Astrocyte (in vitro differentiated cells and primary cell): Measurements from ENCODE around the gene SDHAF4. TPM values are rescaled to one million over a fixed set of nuclear protein-coding genes. Genes with fewer than 3 reads are reported as not detected.
"Not testable (repeated sequence)": the region's sequence is repeated elsewhere in the genome, so short reads cannot be mapped to it uniquely, and the experiment has no call there.

Experiments used
- DNase-seq: peaks from one replicate; pipeline ENCODE4 v3.0.0-alpha.2; 2010; ENCODE audit warnings: low read depth
- FAIRE-seq: peaks from 2 replicates; lab custom pipeline; 2011; peaks lifted over from hg19 to GRCh38; lab: Jason Lieb, UNC
- H2AFZ ChIP-seq: 2 replicates; pipeline ENCODE4 v1.6.0; 2012; ENCODE audit warnings: low read depth, low read length, inconsistent platforms
- H3K27ac ChIP-seq: 2 replicates; pipeline ENCODE4 v1.5.1; 2011; ENCODE audit warnings: low read depth, low read length, inconsistent platforms
- H3K27me3 ChIP-seq: 2 replicates; pipeline ENCODE4 v1.6.0; 2011; ENCODE audit warnings: low read length, inconsistent platforms; ENCODE audit not compliant: insufficient read depth
- H3K36me3 ChIP-seq: 2 replicates; pipeline ENCODE4 v1.5.1; 2011; ENCODE audit warnings: low read length, inconsistent platforms; ENCODE audit not compliant: insufficient read depth
- H3K4me1 ChIP-seq: 2 replicates; pipeline ENCODE4 v1.5.1; 2011; ENCODE audit warnings: low read length, inconsistent platforms; ENCODE audit not compliant: insufficient read depth
- H3K4me2 ChIP-seq: 2 replicates; pipeline ENCODE4 v1.6.0; 2012; ENCODE audit warnings: low read length, inconsistent platforms
- H3K4me3 ChIP-seq: 2 replicates; pipeline ENCODE4 v1.5.1; 2011; ENCODE audit warnings: low read depth, mild to moderate bottlenecking, low read length, inconsistent platforms; ENCODE audit not compliant: insufficient read depth
- H3K79me2 ChIP-seq: 2 replicates; pipeline ENCODE4 v1.6.0; 2012; ENCODE audit warnings: mild to moderate bottlenecking, low read length, inconsistent platforms; ENCODE audit not compliant: insufficient read depth
- H3K9ac ChIP-seq: 2 replicates; pipeline ENCODE4 v1.6.0; 2012; ENCODE audit warnings: mild to moderate bottlenecking, low read length, inconsistent platforms
- H3K9me3 ChIP-seq: 2 replicates; pipeline ENCODE4 v1.5.1; 2012; ENCODE audit warnings: low read depth, mild to moderate bottlenecking, low read length, inconsistent platforms; ENCODE audit not compliant: insufficient read depth
- H4K20me1 ChIP-seq: 2 replicates; pipeline ENCODE4 v1.6.0; 2012; ENCODE audit warnings: low read length, inconsistent platforms; ENCODE audit not compliant: insufficient read depth
- H3K27ac Mint-ChIP-seq: one replicate; pipeline ENCODE4 v1.8.0; 2021; ENCODE audit warnings: mild to moderate bottlenecking, mixed read lengths; ENCODE audit not compliant: unreplicated experiment
- H3K27me3 Mint-ChIP-seq: one replicate; pipeline ENCODE4 v1.8.0; 2021; ENCODE audit warnings: low read depth, mixed read lengths; ENCODE audit not compliant: unreplicated experiment
- H3K36me3 Mint-ChIP-seq: one replicate; pipeline ENCODE4 v1.8.0; 2021; ENCODE audit warnings: low read depth, mixed read lengths; ENCODE audit not compliant: unreplicated experiment
- H3K4me1 Mint-ChIP-seq: one replicate; pipeline ENCODE4 v1.8.0; 2021; ENCODE audit warnings: low read depth, mixed read lengths; ENCODE audit not compliant: unreplicated experiment
- H3K4me3 Mint-ChIP-seq: one replicate; pipeline ENCODE4 v1.8.0; 2021; ENCODE audit warnings: mild to moderate bottlenecking, moderate library complexity, mixed read lengths; ENCODE audit not compliant: unreplicated experiment
- H3K9me3 Mint-ChIP-seq: one replicate; pipeline ENCODE4 v1.8.0; 2021; ENCODE audit warnings: mild to moderate bottlenecking, mixed read lengths; ENCODE audit not compliant: unreplicated experiment
- CTCF ChIP-seq: IDR thresholded peaks from 2 replicates; pipeline ENCODE4 v1.5.1; 2011; ENCODE audit warnings: low read depth, mild to moderate bottlenecking, inconsistent platforms, low read length, moderate library complexity; ENCODE audit not compliant: insufficient read depth
- EZH2 ChIP-seq: IDR thresholded peaks from 2 replicates; pipeline ENCODE4 v1.6.1; 2012; ENCODE audit warnings: mild to moderate bottlenecking, low read length, inconsistent platforms; ENCODE audit not compliant: insufficient read depth
- total RNA-seq: library from RNA; stranded (reverse); gene quantifications from 2 replicates; pipeline ENCODE4 v1.2.1, GENCODE V29; 2021

SDHAF4 gene
- total RNA-seq, 1 donor from 2014 or later: 8.3 TPM

GRCh38 chr6:70557998-70558397 is 8.7 kb upstream of the SDHAF4 start:
- Histone ChIP-seq H3K36me3 (no peaks in the 10 kb centered on the region), H4K20me1 (no peaks in the 10 kb centered on the region), H3K9me3 (no peaks in the 10 kb centered on the region), H3K27me3 (no peaks in the 10 kb centered on the region), H3K79me2 (no peaks in the 10 kb centered on the region), H3K27ac (no peak overlapping the region), H2AFZ (no peak overlapping the region), H3K9ac (no peak overlapping the region), H3K4me2 (no peak overlapping the region), H3K4me1 (no peaks in the 10 kb centered on the region), H3K4me3 (no peak overlapping the region)
- Mint-ChIP-seq H3K9me3 (no peaks in the 10 kb centered on the region), H3K27me3 (no peaks in the 10 kb centered on the region), H3K36me3 (no peaks in the 10 kb centered on the region), H3K4me3 (no peak overlapping the region), H3K4me1 (no peaks in the 10 kb centered on the region), H3K27ac (no peak overlapping the region)
- DNase-seq (no peak), FAIRE-seq (no peak)
- TF ChIP-seq CTCF (no peak), EZH2 (no peak)

GRCh38 chr6:70562401-70562800 is 4.3 kb upstream of the SDHAF4 start:
- H3K4me3 ChIP-seq, H3K27me3 Mint-ChIP-seq, FAIRE-seq, H3K9me3 Mint-ChIP-seq, H3K4me1 Mint-ChIP-seq, H3K9ac ChIP-seq, H3K4me2 ChIP-seq, H4K20me1 ChIP-seq, H3K36me3 Mint-ChIP-seq, H3K27ac ChIP-seq, H3K79me2 ChIP-seq, H3K9me3 ChIP-seq, H2AFZ ChIP-seq, DNase-seq, H3K27me3 ChIP-seq, H3K36me3 ChIP-seq, H3K27ac Mint-ChIP-seq, H3K4me3 Mint-ChIP-seq, H3K4me1 ChIP-seq: not testable (repeated sequence)

GRCh38 chr6:70563530-70563929 is 3.2 kb upstream of the SDHAF4 start:
- Mint-ChIP-seq H3K27ac (no peak overlapping the region), H3K36me3 (no peaks in the 10 kb centered on the region), H3K4me3 (no peak overlapping the region), H3K4me1 (peaks cover 2% of the 10 kb centered on the region), H3K9me3 (no peaks in the 10 kb centered on the region), H3K27me3 (peaks cover 2% of the 10 kb centered on the region)
- no peak overlapping the region for H3K9ac ChIP-seq
- H2AFZ ChIP-seq: no peak overlapping the region
- no peak overlapping the region for H3K27ac ChIP-seq
- no peaks in the 10 kb centered on the region for H4K20me1 ChIP-seq
- H3K4me2 ChIP-seq: no peak overlapping the region
- no peak for DNase-seq
- H3K9me3 ChIP-seq: no peaks in the 10 kb centered on the region
- no peaks in the 10 kb centered on the region for H3K36me3 ChIP-seq
- peaks cover 7% of the 10 kb centered on the region for H3K79me2 ChIP-seq
- no peaks in the 10 kb centered on the region for H3K27me3 ChIP-seq
- no peak overlapping the region for H3K4me3 ChIP-seq
- no peak for TF ChIP-seq CTCF
- no peak for TF ChIP-seq EZH2
- FAIRE-seq: no peak
- H3K4me1 ChIP-seq: no peaks in the 10 kb centered on the region
